GM18868 (cell line): ENCODE measurements around the gene NAA15.
"Not testable (repeated sequence)": the region's sequence is repeated elsewhere in the genome, so short reads cannot be mapped to it uniquely, and the experiment has no call there.

Experiments used
- ATAC-seq: cut with Tn5 transposase; IDR thresholded peaks from one replicate; pipeline ENCODE4 v1.9.1; 2021; ENCODE audit warnings: mild to moderate bottlenecking, moderate library complexity; ENCODE audit not compliant: unreplicated experiment

Gene NAA15

DNA sequence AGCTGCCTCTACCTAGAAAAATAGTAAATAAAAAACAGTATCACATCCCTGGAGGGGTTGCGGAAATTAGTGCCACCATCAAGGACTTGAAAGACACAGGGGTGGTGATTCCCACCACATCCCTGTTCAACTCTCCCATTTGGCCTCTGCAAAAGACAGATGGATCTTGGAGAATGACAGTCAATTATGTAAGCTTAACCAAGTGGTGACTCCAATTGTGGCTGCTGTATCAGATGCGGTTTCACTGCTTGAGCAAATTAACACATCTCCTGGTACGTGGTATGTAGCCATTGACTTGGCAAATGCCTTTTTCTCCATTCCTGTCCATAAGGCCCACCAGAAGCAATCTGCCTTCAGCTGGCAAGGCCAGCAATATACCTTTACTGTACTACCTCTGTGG lies 143.6 kb downstream of the NAA15 start:
- not testable (repeated sequence) for ATAC-seq

DNA sequence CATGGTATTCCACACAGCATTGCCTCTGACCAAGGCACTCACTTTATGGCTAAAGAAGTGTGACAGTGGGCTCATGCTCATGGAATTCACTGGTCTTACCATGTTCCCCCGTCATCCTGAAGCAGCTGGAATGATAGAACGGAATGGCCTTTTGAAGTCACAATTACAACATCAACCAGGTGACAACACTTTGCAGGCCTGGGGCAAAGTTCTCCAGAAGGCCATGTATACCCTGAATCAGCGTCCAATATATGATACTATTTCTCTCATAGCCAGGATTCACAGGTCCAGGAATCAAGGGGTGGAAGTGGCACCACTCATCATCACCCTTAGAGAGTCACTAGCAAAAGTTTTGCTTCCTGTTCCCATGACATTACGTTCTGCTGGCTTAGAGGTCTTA lies 145.8 kb downstream of the NAA15 start:
- not testable (repeated sequence) for ATAC-seq

DNA sequence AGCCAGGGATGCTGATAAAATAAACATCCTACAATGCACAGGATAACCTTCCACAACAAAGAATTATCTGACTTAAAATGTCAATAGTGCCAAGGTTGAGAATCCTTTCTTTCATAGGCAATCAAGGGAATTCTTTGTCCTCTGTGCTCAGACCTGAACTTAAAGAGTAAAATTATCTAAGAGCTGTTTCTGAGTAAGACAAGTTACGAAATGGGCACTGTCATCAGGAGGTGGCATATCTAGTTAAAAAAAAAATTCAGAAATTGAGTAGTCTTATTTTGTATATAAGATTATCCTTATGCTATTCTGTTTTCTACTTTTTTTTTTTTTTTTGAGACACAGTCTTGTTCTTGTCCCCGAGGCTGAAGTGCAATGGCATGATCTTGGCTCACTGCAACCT lies 149.3 kb downstream of the NAA15 start:
- no peak for ATAC-seq

DNA sequence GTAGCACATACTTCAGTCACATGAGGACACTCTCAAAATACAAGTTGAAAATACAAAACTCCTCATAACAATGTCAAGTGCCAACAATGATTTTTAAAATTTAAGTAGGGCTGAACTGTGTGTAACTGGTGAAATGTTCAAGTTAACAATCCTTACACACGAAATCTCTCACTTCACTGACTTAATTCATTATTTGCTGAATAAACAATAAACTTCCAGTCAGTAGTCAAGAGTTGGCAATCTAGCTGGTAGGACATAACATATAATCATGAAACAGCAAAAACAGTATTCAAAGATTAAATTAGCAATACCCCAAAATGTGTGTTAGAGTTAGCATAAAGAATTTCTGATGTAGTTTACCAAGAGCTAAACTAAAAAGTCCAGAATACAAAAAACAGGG lies 150.7 kb downstream of the NAA15 start:
- no peak for ATAC-seq

DNA sequence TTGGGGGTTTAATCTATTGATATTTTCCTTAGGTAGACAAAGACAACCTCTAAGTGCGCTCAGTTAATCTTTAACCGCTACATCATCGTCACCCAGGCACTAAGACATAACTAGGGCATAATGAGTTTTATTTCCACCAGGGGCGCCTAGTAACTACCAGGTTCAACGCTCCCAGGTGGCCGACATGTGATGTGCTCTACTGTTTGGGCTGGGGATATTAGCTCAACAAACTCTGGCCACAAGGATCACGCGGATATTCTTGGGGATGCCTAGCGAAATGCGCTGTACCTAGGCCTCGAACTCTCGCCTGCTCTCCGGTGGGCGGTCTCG lies 151.7 kb downstream of the NAA15 start:
- ATAC-seq = peak; percentile 50

DNA sequence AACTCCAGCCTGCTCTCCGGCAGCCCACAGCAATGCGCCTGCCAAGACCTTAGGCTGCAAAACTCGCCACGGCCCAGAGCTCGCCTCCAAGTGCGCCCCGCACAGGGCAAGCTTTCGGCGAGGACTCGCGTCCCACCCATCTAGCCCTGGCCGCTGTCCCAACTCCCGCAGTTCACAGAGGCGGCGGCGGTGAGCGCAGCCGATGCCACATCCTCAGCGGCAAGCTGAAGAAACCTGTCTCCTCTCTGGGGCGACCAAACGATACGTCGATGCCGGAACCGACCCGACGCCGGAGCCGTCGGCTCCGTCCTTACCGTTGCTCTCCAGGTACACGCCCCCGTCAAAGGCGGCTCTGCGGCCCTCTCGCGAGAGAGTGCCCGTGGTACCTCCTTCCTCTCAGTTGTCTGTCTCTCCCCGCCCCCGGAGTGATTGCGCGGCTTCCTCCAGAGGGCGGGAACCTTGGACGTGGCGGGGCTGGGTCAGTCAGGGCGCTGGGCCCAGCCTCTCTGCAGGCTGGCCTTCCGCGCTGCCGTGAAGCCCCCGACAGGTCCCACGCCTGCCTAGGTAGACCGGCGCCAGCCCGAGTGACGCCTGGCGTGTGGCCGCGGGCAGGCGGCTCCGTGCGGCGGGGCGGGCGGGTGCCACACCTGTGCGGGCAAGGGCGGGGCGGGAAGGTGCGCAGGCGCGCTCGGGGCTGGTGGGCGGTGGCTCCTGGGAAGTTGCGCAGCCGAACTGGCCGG lies 152.2 kb downstream of the NAA15 start:
- ATAC-seq = peak; percentile 88

DNA sequence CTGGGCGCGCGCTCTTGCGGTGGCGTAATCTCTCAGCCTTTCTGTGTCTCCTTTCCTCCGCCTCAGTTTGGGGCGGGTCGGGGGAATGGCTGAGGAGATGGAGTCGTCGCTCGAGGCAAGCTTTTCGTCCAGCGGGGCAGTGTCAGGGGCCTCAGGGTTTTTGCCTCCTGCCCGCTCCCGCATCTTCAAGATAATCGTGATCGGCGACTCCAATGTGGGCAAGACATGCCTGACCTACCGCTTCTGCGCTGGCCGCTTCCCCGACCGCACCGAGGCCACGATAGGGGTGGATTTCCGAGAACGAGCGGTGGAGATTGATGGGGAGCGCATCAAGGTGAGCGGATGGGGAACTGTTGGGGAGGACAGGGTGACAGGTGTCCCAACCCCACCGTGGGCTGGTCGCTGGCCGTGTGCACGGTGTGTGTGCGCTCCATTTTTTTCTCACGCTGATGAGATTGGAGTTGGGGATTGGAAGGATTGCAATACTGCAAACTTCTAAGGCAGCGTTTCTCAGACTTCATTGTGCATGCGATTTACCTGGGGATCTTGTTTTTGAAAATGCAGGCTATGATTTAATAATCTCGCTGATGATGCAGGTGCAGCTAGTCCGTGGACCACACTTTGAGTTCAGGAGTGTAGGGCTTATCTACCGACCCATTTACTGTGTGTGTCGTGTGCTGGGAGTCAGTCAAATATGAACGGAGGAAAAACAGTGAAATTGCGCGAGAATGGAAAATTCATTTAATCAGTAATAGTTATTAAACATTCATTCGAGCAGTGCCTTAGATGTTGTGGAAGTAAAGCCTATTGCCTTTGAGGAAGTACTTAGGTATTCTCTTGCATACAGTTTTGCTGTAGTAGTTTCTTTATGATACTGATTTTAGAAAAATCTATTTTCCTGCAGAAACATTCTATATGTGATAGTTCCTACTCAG lies 153.1 kb downstream of the NAA15 start, which contains the start of gene RAB33B:
Gene RAB33B (plus strand): TSS at position 11 of the 935 bp plus-strand sequence. CDS start 75 bp downstream, at position 86.
- ATAC-seq = peak; percentile 3

DNA sequence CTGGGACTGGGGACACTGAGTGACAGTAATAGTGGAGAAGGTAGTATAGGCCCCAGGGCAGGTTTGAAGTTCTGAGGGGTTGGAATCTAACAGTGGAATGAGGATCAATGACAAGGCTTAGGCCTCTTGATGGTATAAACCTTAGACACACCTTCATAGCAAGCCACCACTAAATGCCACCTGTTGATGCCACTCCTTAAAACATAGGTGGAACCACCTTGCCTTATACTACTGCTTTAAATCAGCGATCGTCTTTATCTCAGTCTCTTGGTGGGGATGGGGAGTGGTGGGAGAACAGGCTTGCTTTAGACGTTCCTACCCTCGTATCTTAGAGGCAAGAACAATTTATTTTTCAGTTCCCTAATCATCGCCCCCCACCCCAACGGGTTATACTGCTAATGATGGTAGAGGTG lies 153.8 kb downstream of the NAA15 start:
- no peak for ATAC-seq

DNA sequence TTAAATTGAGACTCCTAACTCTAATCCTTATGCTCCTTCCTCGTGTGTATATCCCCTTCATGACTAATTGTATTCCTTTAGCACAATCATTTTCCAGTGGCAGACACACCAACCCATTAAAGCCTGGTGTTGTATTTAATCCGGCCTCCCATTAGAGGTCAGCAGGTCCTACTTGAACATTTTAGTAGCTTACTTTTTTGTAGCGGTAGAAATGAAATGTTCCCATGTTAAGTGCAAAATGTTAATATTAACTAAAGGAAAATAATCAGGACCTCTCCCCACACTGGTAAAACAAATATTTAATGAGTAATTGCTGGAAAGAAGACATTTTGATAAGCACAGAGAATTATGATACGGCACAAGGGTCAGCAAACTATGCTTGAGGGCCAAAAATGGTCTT lies 156.0 kb downstream of the NAA15 start:
- no peak for ATAC-seq

DNA sequence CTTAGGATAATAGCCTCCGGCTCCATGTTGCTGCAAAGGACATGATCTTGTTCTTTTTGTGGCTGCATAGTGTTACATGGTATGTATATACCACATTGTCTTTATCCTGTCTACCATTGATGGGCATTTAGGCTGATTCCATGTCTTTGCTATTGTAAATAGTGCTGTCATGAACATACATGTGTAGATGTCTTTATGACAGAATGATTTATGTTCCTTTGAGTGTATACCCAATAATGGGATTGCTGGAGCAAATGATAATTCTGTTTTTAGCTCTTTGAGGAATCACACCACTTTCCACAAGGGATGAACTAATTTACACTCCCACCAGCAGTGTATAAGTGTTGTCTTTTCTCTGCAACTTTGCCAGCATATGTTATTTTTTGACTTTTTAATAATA lies 157.2 kb downstream of the NAA15 start:
- no peak for ATAC-seq

DNA sequence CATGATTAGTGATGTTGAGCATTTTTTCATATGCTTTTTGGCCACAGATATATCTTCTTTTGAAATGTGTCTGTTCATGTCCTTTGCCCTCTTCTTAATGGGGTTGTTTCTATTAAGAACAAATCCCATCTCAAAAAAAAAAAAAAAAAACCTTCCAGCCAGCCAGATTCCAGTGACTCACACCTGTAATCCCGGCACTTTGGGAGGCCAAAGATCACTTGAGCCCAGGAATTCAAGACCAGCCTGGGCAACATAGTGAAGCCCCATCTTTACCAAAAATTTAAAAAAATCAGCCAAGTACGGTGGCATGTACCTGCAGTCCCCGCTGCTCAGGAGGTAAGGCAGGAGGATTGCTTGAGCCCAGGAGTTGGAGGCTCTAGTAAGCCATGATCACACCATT lies 157.7 kb downstream of the NAA15 start:
- ATAC-seq = no peak

DNA sequence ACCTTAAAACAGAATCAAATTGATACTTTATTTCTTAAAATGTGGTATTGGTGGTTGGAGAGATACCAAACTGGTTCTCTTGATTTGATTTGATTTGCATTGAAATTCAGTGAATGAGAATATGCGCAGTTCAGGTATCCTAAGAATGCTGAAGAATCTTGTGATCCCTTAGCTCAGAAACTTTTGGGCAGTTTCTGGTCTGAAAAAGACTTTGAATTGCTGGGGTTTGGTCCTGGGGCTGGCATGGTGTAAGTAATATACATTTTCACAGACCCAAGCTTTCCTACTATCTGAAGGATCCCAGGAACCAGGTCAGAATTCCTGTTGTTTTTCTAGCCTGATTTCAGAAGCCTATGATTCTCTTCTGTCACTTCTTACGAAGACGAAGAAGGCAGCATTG lies 159.3 kb downstream of the NAA15 start:
- no peak for ATAC-seq

DNA sequence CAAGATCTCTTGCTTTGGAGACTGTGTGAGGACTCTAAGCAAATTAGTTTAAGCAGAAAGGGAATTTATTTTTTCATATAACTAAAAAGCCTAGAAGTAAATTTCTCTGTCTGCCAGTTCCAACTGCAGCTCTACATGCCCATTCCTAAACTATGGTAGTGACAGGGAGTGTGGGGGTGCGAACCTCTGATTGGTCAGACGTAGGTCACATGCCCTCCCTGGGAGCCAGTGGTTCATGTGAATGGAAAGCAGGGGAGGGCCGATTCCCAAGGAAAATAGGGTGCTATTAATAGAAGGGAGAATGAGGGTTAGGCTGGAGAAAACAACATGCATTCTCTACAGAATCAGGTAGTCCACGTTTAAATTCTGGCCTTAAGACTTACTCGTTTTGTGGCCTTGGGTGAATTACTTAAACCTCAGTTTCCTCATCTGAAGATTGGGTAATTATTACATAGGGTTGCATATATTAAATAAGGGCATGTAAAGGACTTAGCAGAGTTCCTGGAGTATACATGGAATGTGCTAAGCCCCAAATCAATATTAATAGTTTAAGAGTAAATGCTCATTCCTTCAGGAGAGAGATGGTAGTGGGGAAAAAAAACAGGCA lies 159.8 kb downstream of the NAA15 start:
- ATAC-seq = no peak

DNA sequence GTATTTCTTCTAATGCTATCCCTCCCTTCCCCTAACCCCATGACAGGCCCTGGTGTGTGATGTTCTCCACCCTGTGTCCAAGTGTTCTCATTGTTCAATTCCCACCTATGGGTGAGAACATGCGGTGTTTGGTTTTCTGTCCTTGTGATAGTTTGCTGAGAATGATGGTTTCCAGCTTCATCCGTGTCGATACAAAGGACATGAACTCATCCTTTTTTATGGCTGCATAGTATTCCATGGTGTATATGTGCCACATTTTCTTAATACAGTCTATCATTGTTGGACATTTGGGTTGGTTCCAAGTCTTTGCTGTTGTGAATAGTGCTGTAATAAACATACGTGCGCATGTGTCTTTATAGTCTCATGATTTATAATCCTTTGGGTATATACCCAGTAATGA lies 163.2 kb downstream of the NAA15 start:
- ATAC-seq = not testable (repeated sequence)

DNA sequence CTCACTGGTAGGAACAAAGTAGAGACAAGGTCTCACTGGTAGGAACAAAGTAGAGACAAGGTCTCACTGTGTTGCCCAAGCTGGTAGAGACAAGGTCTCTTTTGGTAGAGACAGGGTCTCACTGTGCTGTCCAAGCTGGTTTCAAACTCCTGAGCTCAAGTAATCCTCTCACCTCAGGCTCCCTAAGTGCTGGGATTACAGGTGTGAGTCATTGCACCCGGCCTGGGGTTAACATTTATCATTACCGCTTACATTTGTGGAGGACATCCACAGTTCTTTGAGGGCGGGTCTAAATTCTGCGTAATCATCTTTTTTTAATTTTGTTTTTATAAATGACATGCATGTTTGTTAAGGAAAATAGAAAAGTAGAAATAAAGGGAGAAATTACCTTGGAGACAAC lies 164.6 kb downstream of the NAA15 start:
- no peak for ATAC-seq

DNA sequence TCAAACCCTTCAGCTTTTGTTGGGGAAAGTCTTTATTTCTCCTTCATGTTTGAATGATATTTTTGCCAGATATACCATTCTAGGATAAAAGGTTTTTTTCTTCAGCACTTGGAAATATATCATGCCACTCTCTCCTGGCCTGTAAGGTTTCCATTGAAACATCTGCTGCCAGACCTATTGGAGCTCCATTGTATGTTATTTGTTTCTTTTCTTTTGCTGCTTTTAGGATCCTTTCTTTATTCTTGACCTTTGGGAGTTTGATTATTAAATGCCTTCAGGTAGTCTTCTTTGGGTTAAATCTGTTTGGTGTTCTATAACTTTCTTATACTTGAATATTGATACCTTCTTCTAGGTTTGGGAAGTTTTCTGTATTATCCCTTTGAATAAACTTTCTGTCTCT lies 167.5 kb downstream of the NAA15 start:
- ATAC-seq = not testable (repeated sequence)

DNA sequence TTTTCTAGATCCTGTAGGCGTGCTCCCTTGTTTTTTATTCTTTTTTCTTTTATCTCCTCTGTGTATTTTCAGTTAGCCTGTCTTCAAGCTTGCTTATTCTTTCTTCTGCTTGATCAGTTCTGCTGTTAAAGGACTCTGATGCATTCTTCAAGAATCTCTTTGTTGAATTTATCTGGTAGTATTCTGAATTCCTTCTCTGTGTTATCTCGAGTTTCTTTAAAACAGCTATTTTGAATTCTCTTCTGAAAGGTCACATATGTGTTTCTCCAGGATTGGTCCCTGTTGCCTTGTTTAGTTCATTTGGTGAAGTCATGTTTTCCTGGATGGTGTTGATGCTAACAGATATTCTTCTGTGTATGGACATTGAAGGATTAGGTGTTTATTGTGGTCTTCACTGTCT lies 167.9 kb downstream of the NAA15 start:
- ATAC-seq = no peak
